C4-2B (cell line): ENCODE data around the gene NEUROD6.

Experiments
- CTCF ChIP-seq: fragments of 450-650 bp; conservative IDR thresholded peaks from 2 replicates; pipeline ENCODE4 v1.5.1; 2017; ENCODE audit warnings: mild to moderate bottlenecking
- ZFX ChIP-seq: fragments of 450-650 bp; IDR thresholded peaks from 2 replicates; pipeline ENCODE4 v1.6.1; 2017

GRCh38 chr7:31323101-31323500 lies 17.4 kb downstream of the NEUROD6 start:
- no peak for TF ChIP-seq CTCF
- TF ChIP-seq ZFX, result no peak
